Keratinocyte (primary cell): Measurements from ENCODE around the gene RANBP3. TPM values are rescaled to one million over a fixed set of nuclear protein-coding genes. Genes with fewer than 3 reads are reported as not detected.

ENCODE experiments used
- DNase-seq: peaks from one replicate; pipeline ENCODE4 v3.0.0-alpha.2; 2011; ENCODE audit warnings: low read depth, missing footprints, low spot score
- FAIRE-seq: peaks from 2 replicates; lab custom pipeline; 2011; peaks lifted over from hg19 to GRCh38; lab: Jason Lieb, UNC
- H2AFZ ChIP-seq: 2 replicates; pipeline ENCODE4 v1.6.0; 2012; ENCODE audit warnings: low read length, control low read depth, inconsistent platforms; ENCODE audit not compliant: control insufficient read depth
- H3K27ac ChIP-seq: 2 replicates; pipeline ENCODE4 v1.5.1; 2011; ENCODE audit warnings: low read length; ENCODE audit not compliant: control insufficient read depth, insufficient read depth
- H3K27me3 ChIP-seq: 3 replicates; pipeline ENCODE4 v1.6.0; 2011; ENCODE audit warnings: low read length; ENCODE audit not compliant: control insufficient read depth, insufficient read depth; ENCODE audit errors: extremely low read depth
- H3K36me3 ChIP-seq, 2 experiments: 2 replicates in 1 of 2; 3 replicates in 1 of 2; pipeline ENCODE4 v1.5.1; 2011; ENCODE audit warnings: low read length in 2 of 2, mild to moderate bottlenecking in 1 of 2; ENCODE audit not compliant: control insufficient read depth in 2 of 2, insufficient read depth in 2 of 2; ENCODE audit errors: extremely low read depth in 1 of 2
- H3K4me1 ChIP-seq: 3 replicates; pipeline ENCODE4 v1.5.1; 2011; ENCODE audit warnings: low read length; ENCODE audit not compliant: control insufficient read depth, insufficient read depth; ENCODE audit errors: extremely low read depth
- H3K4me2 ChIP-seq: 3 replicates; pipeline ENCODE4 v1.6.0; 2011; ENCODE audit warnings: low read depth, low read length; ENCODE audit not compliant: control insufficient read depth, insufficient read depth; ENCODE audit errors: extremely low read depth
- H3K4me3 ChIP-seq, 3 experiments: fragments of 200-600 bp in 1 of 3; sonication (generic) in 1 of 3; 2 replicates in 2 of 3; 3 replicates in 1 of 3; pipeline ENCODE4 v1.5.1; 2011 to 2016; ENCODE audit warnings: low read length in 3 of 3, mild to moderate bottlenecking in 3 of 3, control low read depth in 2 of 3, inconsistent platforms in 1 of 3, low read depth in 1 of 3, mixed read lengths in 1 of 3, mixed run types in 1 of 3, moderate library complexity in 1 of 3; ENCODE audit not compliant: control insufficient read depth in 2 of 3, insufficient read depth in 2 of 3; ENCODE audit errors: extremely low read depth in 1 of 3
- H3K79me2 ChIP-seq: 2 replicates; pipeline ENCODE4 v1.6.0; 2012; ENCODE audit warnings: low read length; ENCODE audit not compliant: control insufficient read depth, insufficient read depth
- H3K9ac ChIP-seq: 3 replicates; pipeline ENCODE4 v1.6.0; 2011; ENCODE audit warnings: low read length; ENCODE audit not compliant: control insufficient read depth, insufficient read depth; ENCODE audit errors: extremely low read depth
- H3K9me1 ChIP-seq: 3 replicates; pipeline ENCODE4 v1.6.0; 2011; ENCODE audit warnings: low read length; ENCODE audit not compliant: control insufficient read depth, insufficient read depth; ENCODE audit errors: extremely low read depth
- H3K9me3 ChIP-seq: 2 replicates; pipeline ENCODE4 v1.5.1; 2012; ENCODE audit warnings: low read depth, low read length; ENCODE audit not compliant: control insufficient read depth
- H4K20me1 ChIP-seq: 3 replicates; pipeline ENCODE4 v1.6.0; 2011; ENCODE audit warnings: low read length; ENCODE audit not compliant: control insufficient read depth, insufficient read depth; ENCODE audit errors: extremely low read depth
- CTCF ChIP-seq, 3 experiments: IDR thresholded peaks in 1 of 3; conservative IDR thresholded peaks in 1 of 3; optimal IDR thresholded peaks in 1 of 3; 2 replicates in 2 of 3; 3 replicates in 1 of 3; pipeline versions ENCODE3 to v1.5.1; 2011; ENCODE audit warnings: low read length in 3 of 3, mild to moderate bottlenecking in 3 of 3, moderate library complexity in 2 of 3, control low read depth in 1 of 3, inconsistent platforms in 1 of 3; ENCODE audit not compliant: insufficient read depth in 2 of 3; ENCODE audit errors: extremely low read depth in 1 of 3
- EZH2 ChIP-seq: IDR thresholded peaks from one replicate; pipeline ENCODE4 v1.6.1; 2012; ENCODE audit warnings: inconsistent platforms, mild to moderate bottlenecking, low read length, moderate library complexity
- dilution Hi-C: fragments of 300-500 bp; cut with MboI; formaldehyde crosslinking; loops from one replicate; pipeline ENCODE4 v1.7.0; 2020; ENCODE audit warnings: low sequenced_read_pairs; ENCODE audit not compliant: extremely low pct_ligation_motif_present
- polyA plus RNA-seq, 5 experiments: library from polyadenylated mRNA; depleted of rRNA in 3 of 5; stranded (reverse) in 3 of 5; stranded (forward) in 1 of 5; unstranded in 1 of 5; fragments of >200 nt; gene quantifications; 1 replicate in 1 of 5; 2 replicates in 3 of 5; 3 replicates in 1 of 5; pipeline versions ENCODE4 v1.2.1 to v1.2.3, GENCODE V29; 2011 to 2012; ENCODE audit warnings: missing spikeins in 2 of 5, low read depth in 1 of 5, low replicate concordance in 1 of 5

Gene RANBP3
- polyA plus RNA-seq, 1 donor (not counting 4 experiments of a cell fraction or from before 2014, with no cell fraction given), result 36.4 TPM

GRCh38 chr19:6012426-6013170, 34.7 kb upstream of the RANBP3 start:
- no peak overlapping the region for H3K4me3 ChIP-seq
- no peak overlapping the region for H2AFZ ChIP-seq
- no peaks in the 10 kb centered on the region for H3K4me1 ChIP-seq
- dilution Hi-C loops, result no loop called here
- no peaks in the 10 kb centered on the region for H4K20me1 ChIP-seq
- H3K4me2 ChIP-seq, result no peak overlapping the region
- H3K9ac ChIP-seq, result no peak overlapping the region
- no peaks in the 10 kb centered on the region for H3K9me1 ChIP-seq
- H3K27ac ChIP-seq, result no peak overlapping the region
- FAIRE-seq (no peak), DNase-seq (no peak)
- no peaks in the 10 kb centered on the region for H3K27me3 ChIP-seq
- no peaks in the 10 kb centered on the region for H3K79me2 ChIP-seq
- peaks cover 3 to 13% of the 10 kb centered on the region in 2 experiments for H3K36me3 ChIP-seq
- TF ChIP-seq EZH2, result no peak
- no peak for TF ChIP-seq CTCF (optimal IDR thresholded peaks at IDR 0.05 in 1 of 3, IDR thresholded peaks at IDR 0.05 in 1 of 3, conservative IDR thresholded peaks at IDR 0.05 in 1 of 3; ENCODE audit: extremely low read depth in 1 of 3, insufficient read depth in 2 of 3, low read length in 3 of 3)
- H3K9me3 ChIP-seq, result no peaks in the 10 kb centered on the region

- no peak for TF ChIP-seq EZH2
- TF ChIP-seq CTCF (optimal IDR thresholded peaks at IDR 0.05 in 1 of 3, IDR thresholded peaks at IDR 0.05 in 1 of 3, conservative IDR thresholded peaks at IDR 0.05 in 1 of 3; ENCODE audit: extremely low read depth in 1 of 3, insufficient read depth in 2 of 3, low read length in 3 of 3), result no peak
- Histone ChIP-seq H3K9ac (no peak overlapping the region), H2AFZ (no peak overlapping the region), H4K20me1 (no peaks in the 10 kb centered on the region), H3K9me3 (no peaks in the 10 kb centered on the region), H3K4me2 (no peak overlapping the region), H3K4me3 (no peak overlapping the region), H3K9me1 (no peaks in the 10 kb centered on the region), H3K4me1 (no peaks in the 10 kb centered on the region), H3K27me3 (no peaks in the 10 kb centered on the region), H3K79me2 (no peaks in the 10 kb centered on the region), H3K36me3 (peaks cover 7 to 13% of the 10 kb centered on the region in 2 experiments), H3K27ac (no peak overlapping the region)
- FAIRE-seq, result no peak
- dilution Hi-C loops, result no loop called here
- DNase-seq, result no peak
Measured at GRCh38 chr19:6011794-6012193, 33.9 kb upstream of the RANBP3 start.
